AG04450 (cell line): ENCODE results near the gene TRIM14. TPM values are rescaled to one million over a fixed set of nuclear protein-coding genes. Genes with fewer than 3 reads are reported as not detected.
A peak's percentile ranks its signal among the peaks of the same experiment; 100 is the strongest.
"Not testable (repeated sequence)": the region's sequence is repeated elsewhere in the genome, so short reads cannot be mapped to it uniquely, and the experiment has no call there.

Experiments used
- CTCF ChIA-PET: fragments of 300-600, 350-600 bp; formaldehyde crosslinking; extraction: SDS; loops from one replicate; lab custom pipeline; 2022; ENCODE audit warnings: antibody characterized with exemption, inconsistent platforms; lab: Charles Lee
- POLR2A ChIA-PET: fragments of 350-600 bp; formaldehyde crosslinking; extraction: SDS; loops from one replicate; lab custom pipeline; 2021; ENCODE audit warnings: antibody characterized with exemption, inconsistent platforms; lab: Yijun Ruan, JAX
- DNase-seq: peaks from one replicate; pipeline ENCODE4 v3.0.0-alpha.2; 2011; ENCODE audit warnings: low read depth, low spot score
- H3K27ac ChIP-seq: one replicate; pipeline ENCODE4 v1.5.1; 2012; ENCODE audit warnings: low read depth, low read length, control low read depth
- H3K27me3 ChIP-seq: one replicate; pipeline ENCODE4 v1.6.0; 2012; ENCODE audit warnings: low read length; ENCODE audit not compliant: control insufficient read depth, insufficient read depth
- H3K4me3 ChIP-seq: 2 replicates; pipeline ENCODE4 v1.5.1; 2011; ENCODE audit warnings: mild to moderate bottlenecking, low read depth, low read length, control low read depth
- H3K9me3 ChIP-seq: 2 replicates; pipeline ENCODE4 v1.5.1; 2012; ENCODE audit warnings: low read length; ENCODE audit not compliant: control insufficient read depth, insufficient read depth
- CTCF ChIP-seq: IDR thresholded peaks from 2 replicates; pipeline ENCODE4 v1.5.1; 2011; ENCODE audit warnings: low read depth, low read length, control low read depth, inconsistent platforms
- polyA plus RNA-seq: library from polyadenylated mRNA; depleted of rRNA; stranded (reverse); fragments of >200 nt; gene quantifications from 2 replicates; pipeline ENCODE4 v1.2.3, GENCODE V29; 2011

The TRIM14 gene
- polyA plus RNA-seq, 1 experiment: 8.3 TPM

- TF ChIP-seq CTCF: no peak
- CTCF ChIA-PET: interaction anchor here (0.5 to 1.4 kb wide), 4 partner anchors 18 to 152 kb away, joined by 3 read pairs; no protein-coding TSS in a partner anchor
- H3K27me3 ChIP-seq: no peaks in the 10 kb centered on the region
- no peaks in the 10 kb centered on the region; the same call in 1 of the 2 replicates for H3K9me3 ChIP-seq
- H3K27ac ChIP-seq: no peak overlapping the region
- no peak for DNase-seq
- H3K4me3 ChIP-seq: no peak overlapping the region
- POLR2A ChIA-PET: no interaction called here
Measured at GRCh38 chr9:98091735-98092612, 27.0 kb downstream of the TRIM14 start.

GRCh38 chr9:98090674-98091073, 28.3 kb downstream of the TRIM14 start:
- POLR2A ChIA-PET, H3K9me3 ChIP-seq, DNase-seq, H3K4me3 ChIP-seq, H3K27ac ChIP-seq, H3K27me3 ChIP-seq: not testable (repeated sequence)
- CTCF ChIA-PET: interaction anchor here (0.7 kb wide), 1 partner anchor 123 kb away, joined by 4 read pairs; no protein-coding TSS in a partner anchor

GRCh38 chr9:98087420-98088354, 31.3 kb downstream of the TRIM14 start:
- CTCF ChIA-PET: interaction anchor here (1.3 kb wide), 1 partner anchor 14 kb away, joined by 5 read pairs; no protein-coding TSS in a partner anchor
- DNase-seq: no peak

GRCh38 chr9:98086461-98086860, 32.6 kb downstream of the TRIM14 start:
- CTCF ChIA-PET: no interaction called here
- Histone ChIP-seq H3K27me3 (no peaks in the 10 kb centered on the region), H3K27ac (no peak overlapping the region), H3K4me3 (no peak overlapping the region), H3K9me3 (no peaks in the 10 kb centered on the region; the same call in 1 of the 2 replicates)
- POLR2A ChIA-PET: no interaction called here
- no peak for DNase-seq
- TF ChIP-seq CTCF: no peak

More at GRCh38 chr9:98087420-98088354, 31.3 kb downstream of the TRIM14 start:
- TF ChIP-seq CTCF: no peak
- Histone ChIP-seq H3K4me3 (peak overlapping the region; percentile 38; the same call in 1 of the 2 replicates), H3K27ac (no peak overlapping the region), H3K9me3 (no peaks in the 10 kb centered on the region; the same call in 1 of the 2 replicates), H3K27me3 (no peaks in the 10 kb centered on the region)
- POLR2A ChIA-PET: no interaction called here

GRCh38 chr9:98085944-98086343, 33.1 kb downstream of the TRIM14 start:
- Histone ChIP-seq H3K9me3 (no peaks in the 10 kb centered on the region; the same call in 1 of the 2 replicates), H3K27me3 (no peaks in the 10 kb centered on the region), H3K27ac (no peak overlapping the region), H3K4me3 (no peak overlapping the region)
- POLR2A ChIA-PET: interaction anchor here (0.5 to 1.1 kb wide), 2 partner anchors 18 to 28 kb away, joined by 3 to 5 read pairs; no protein-coding TSS in a partner anchor
- DNase-seq: no peak
- CTCF ChIA-PET: interaction anchor here (2.2 kb wide), 1 partner anchor 12 kb away, joined by 8 read pairs; no protein-coding TSS in a partner anchor
- no peak for TF ChIP-seq CTCF
